GM12878 (cell line): ENCODE results near the gene LCE3E. TPM values are rescaled to one million over a fixed set of nuclear protein-coding genes. Genes with fewer than 3 reads are reported as not detected.

Experiments used
- ATAC-seq: fragments of 200-7000 bp; cut with Tn5 transposase; 3 replicates; pipeline ENCODE4 v1.9.1; 2020; ENCODE audit warnings: mild to moderate bottlenecking, moderate library complexity
- BruUV-seq: library from RNA; stranded (reverse); fragments of 400-500 nt; replicated peaks from 2 replicates; lab custom pipeline; 2021; lab: Mats Ljungman, UMichigan
- CTCF ChIA-PET: fragments of 300-600 bp; sonication (Branson Sonifier 250); formaldehyde crosslinking; extraction: SDS; loops from one replicate; lab custom pipeline; 2021; ENCODE audit warnings: inconsistent platforms; lab: Yijun Ruan, JAX
- POLR2A ChIA-PET: fragments of 350-600 bp; formaldehyde crosslinking; extraction: SDS; loops from one replicate; lab custom pipeline; 2021; ENCODE audit warnings: inconsistent platforms; lab: Charles Lee
- RAD21 ChIA-PET: fragments of 300-600 bp; sonication (Branson Sonifier 250); formaldehyde crosslinking; loops from one replicate; lab custom pipeline; 2023; ENCODE audit warnings: antibody characterized with exemption; ENCODE audit not compliant: unreplicated experiment; lab: Charles Lee
- SMC1A ChIA-PET: fragments of 300-600 bp; sonication (Branson Sonifier 250); formaldehyde crosslinking; loops from one replicate; lab custom pipeline; 2023; ENCODE audit not compliant: unreplicated experiment, uncharacterized antibody; lab: Charles Lee
- DNase-seq: peaks from one replicate; pipeline ENCODE4 v3.0.0-alpha.2; 2011; ENCODE audit warnings: low read depth, low spot score
- FAIRE-seq: peaks from 3 replicates; lab custom pipeline; 2011; peaks lifted over from hg19 to GRCh38; lab: Jason Lieb, UNC
- H2AFZ ChIP-seq: 2 replicates; pipeline ENCODE4 v1.6.0; 2011; ENCODE audit warnings: low read depth, low read length, control low read depth; ENCODE audit not compliant: control insufficient read depth
- H3K27ac ChIP-seq: 2 replicates; pipeline ENCODE4 v1.5.1; 2011; ENCODE audit warnings: control low read depth; ENCODE audit not compliant: control insufficient read depth, insufficient read depth
- H3K27me3 ChIP-seq, 2 experiments: replicated peaks in 1 of 2; 2 replicates each; pipeline versions ENCODE4 v1.6.0 to v1.6.1; 2011; ENCODE audit warnings: low read length in 1 of 2; ENCODE audit not compliant: control insufficient read depth in 2 of 2, insufficient read depth in 2 of 2
- H3K36me3 ChIP-seq, 2 experiments: 2 replicates each; pipeline ENCODE4 v1.5.1; 2011; ENCODE audit warnings: low read length in 1 of 2; ENCODE audit not compliant: control insufficient read depth in 2 of 2, insufficient read depth in 2 of 2
- H3K4me1 ChIP-seq: 2 replicates; pipeline ENCODE4 v1.6.1; 2011; ENCODE audit warnings: mild to moderate bottlenecking, low read length, moderate library complexity, mixed read lengths; ENCODE audit not compliant: control insufficient read depth, insufficient read depth
- H3K4me2 ChIP-seq: 2 replicates; pipeline ENCODE4 v1.6.0; 2011; ENCODE audit warnings: control low read depth; ENCODE audit not compliant: control insufficient read depth, insufficient read depth
- H3K4me3 ChIP-seq: fragments of 200-600 bp; sonication (generic); 2 replicates; pipeline ENCODE4 v1.5.1; 2016
- H3K79me2 ChIP-seq: 2 replicates; pipeline ENCODE4 v1.6.0; 2011; ENCODE audit warnings: low read length; ENCODE audit not compliant: control insufficient read depth, insufficient read depth
- H3K9ac ChIP-seq: 2 replicates; pipeline ENCODE4 v1.8.0; 2011; ENCODE audit warnings: low read length, control low read depth, mixed read lengths; ENCODE audit not compliant: control insufficient read depth, insufficient read depth
- H3K9me3 ChIP-seq: replicated peaks from 3 replicates; pipeline ENCODE4 v1.5.1; 2011; ENCODE audit warnings: mild to moderate bottlenecking, low read length; ENCODE audit not compliant: control insufficient read depth, insufficient read depth
- H4K20me1 ChIP-seq: 2 replicates; pipeline ENCODE4 v1.6.0; 2011; ENCODE audit not compliant: control insufficient read depth, insufficient read depth
- CTCF ChIP-seq, 3 experiments: IDR thresholded peaks in 2 of 3; conservative IDR thresholded peaks in 1 of 3; 2 replicates each; pipeline ENCODE4 v1.5.1; 2011; ENCODE audit warnings: low read depth in 3 of 3, low read length in 3 of 3, mild to moderate bottlenecking in 3 of 3, control low read depth in 2 of 3, moderate library complexity in 2 of 3, inconsistent platforms in 1 of 3, mixed read lengths in 1 of 3; ENCODE audit not compliant: control insufficient read depth in 2 of 3, insufficient read depth in 1 of 3; ENCODE audit errors: extremely low read depth in 1 of 3
- JUNB ChIP-seq: IDR thresholded peaks from 2 replicates; pipeline ENCODE4 v1.6.1; 2016; ENCODE audit warnings: antibody characterized with exemption, mild to moderate bottlenecking
- NBN ChIP-seq: fragments of 450-650 bp; IDR thresholded peaks from 2 replicates; pipeline ENCODE4 v1.6.1; 2016
- NFYA ChIP-seq: IDR thresholded peaks from 2 replicates; pipeline ENCODE4 v1.6.1; 2011; ENCODE audit warnings: low read depth, mild to moderate bottlenecking, low read length, improper control_type of control experiment, borderline replicate concordance
- SMC3 ChIP-seq: IDR thresholded peaks from 2 replicates; pipeline ENCODE4 v1.6.1; 2011; ENCODE audit warnings: low read length, improper control_type of control experiment, borderline replicate concordance
- TCF7 ChIP-seq: IDR thresholded peaks from 2 replicates; pipeline ENCODE4 v1.6.1; 2014; ENCODE audit warnings: antibody characterized with exemption, borderline replicate concordance
- USF1 ChIP-seq: IDR thresholded peaks from 2 replicates; pipeline ENCODE4 v1.6.1; 2011; ENCODE audit warnings: borderline replicate concordance, low read depth, mild to moderate bottlenecking, moderate library complexity, mixed read lengths, low read length; ENCODE audit not compliant: insufficient read depth; ENCODE audit errors: extremely low read length
- WGBS: methylation state at CpG from one replicate; pipeline ENCODE4 v1.1.6; 2016; ENCODE audit warnings: low lambda C conversion rate; ENCODE audit not compliant: insufficient replicate concordance, insufficient coverage; ENCODE audit errors: missing lambda C conversion rate; 5-methylcytosine and 5-hydroxymethylcytosine counted together
- in situ Hi-C: fragments of 300-500 bp; cut with MboI; formaldehyde crosslinking; loops from 9 replicates; pipeline ENCODE4 v1.14.3; 2018; ENCODE audit warnings: mixed read lengths
- intact Hi-C: fragments of 100-400 bp; cut with micrococcal nuclease; formaldehyde crosslinking; loops from one replicate; pipeline ENCODE4 v1.14.2; 2022; ENCODE audit not compliant: unreplicated experiment
- polyA plus RNA-seq, 11 experiments: library from polyadenylated mRNA; depleted of rRNA in 4 of 11; unstranded in 6 of 11; stranded (reverse) in 5 of 11; fragments of >200 nt; fragmentation: Nextera tagmentation in 4 of 11; fragmentation: Illumina TruSeq in 1 of 11; extraction: Ambion mirVana in 4 of 11; extraction: Trizol in 1 of 11; gene quantifications; 1 replicate in 1 of 11; 2 replicates in 10 of 11; pipeline versions ENCODE4 v1.2.1 to v1.2.3, GENCODE V29; 2011 to 2016; ENCODE audit warnings: inconsistent platforms in 2 of 11, missing spikeins in 2 of 11, low read depth in 1 of 11
- total RNA-seq, 4 experiments: library from RNA; depleted of rRNA in 3 of 4; stranded (reverse); fragments of >200 nt in 3 of 4; fragmentation: Illumina TruSeq in 1 of 4; extraction: Trizol in 1 of 4; gene quantifications; 2 replicates each; pipeline versions ENCODE4 v1.2.1 to v1.2.3, GENCODE V29; 2013 to 2021
- TF ChIP-seq, protein P1 (sequence below): fragments of 450-650 bp; IDR thresholded peaks from 2 replicates; pipeline ENCODE4 v1.6.1; 2018; ENCODE audit warnings: borderline replicate concordance, mild to moderate bottlenecking; ENCODE audit not compliant: partially characterized antibody
- TF ChIP-seq, protein P2 (sequence below): fragments of 450-650 bp; formaldehyde crosslinking; IDR thresholded peaks from 2 replicates; pipeline ENCODE4 v1.5.0; 2022; ENCODE audit warnings: mild to moderate bottlenecking, missing genetic modification characterization

The LCE3E gene
- total and polyA plus RNA-seq, 10 of the 15 experiments (the other 5 are each of a cell fraction or from before 2014, with no cell fraction given) = not detected

DNA sequence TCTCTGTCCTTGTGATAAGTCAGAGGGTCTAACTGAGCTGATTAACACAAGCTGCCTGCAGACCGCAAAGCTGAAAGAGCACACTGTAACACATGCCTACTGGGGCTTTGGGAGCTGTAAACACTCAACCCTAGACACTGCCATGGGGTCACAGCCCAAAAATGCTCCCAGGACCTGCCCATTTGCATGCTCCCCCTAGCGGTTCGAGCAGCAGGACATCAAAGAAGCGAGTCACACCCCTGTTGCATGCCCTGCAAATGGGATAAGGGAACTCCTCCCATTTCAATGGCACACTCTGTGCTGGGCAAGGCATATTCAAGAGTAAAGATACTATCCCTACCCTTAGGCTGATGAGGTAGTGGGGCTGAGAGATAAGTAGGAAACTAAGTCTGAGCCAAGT is 22.8 kb downstream of the LCE3E start:
- SMC1A ChIA-PET = no interaction called here

More for the DNA sequence above, 22.8 kb downstream of the LCE3E start:
- DNase-seq (no peak), ATAC-seq (peak; percentile 38), FAIRE-seq (no peak)
- intact Hi-C loops = no loop called here
- ChIA-PET CTCF (no interaction called here), POLR2A (no interaction called here), RAD21 (no interaction called here)
- no peak overlapping the region for H3K4me3 ChIP-seq
- no peak overlapping the region for H3K9ac ChIP-seq
- H4K20me1 ChIP-seq = no peaks in the 10 kb centered on the region
- no peaks in the 10 kb centered on the region for H3K79me2 ChIP-seq
- no peak overlapping the region for H3K27ac ChIP-seq
- BruUV-seq = no TSS peak
- in situ Hi-C loops = no loop called here
- no peaks in the 10 kb centered on the region for H3K4me1 ChIP-seq
- H3K4me2 ChIP-seq = no peak overlapping the region
- no peaks in the 10 kb centered on the region for H3K36me3 ChIP-seq
- no peak overlapping the region for H2AFZ ChIP-seq
- TF ChIP-seq NBN = no peak
- TF ChIP-seq, protein P1, sequence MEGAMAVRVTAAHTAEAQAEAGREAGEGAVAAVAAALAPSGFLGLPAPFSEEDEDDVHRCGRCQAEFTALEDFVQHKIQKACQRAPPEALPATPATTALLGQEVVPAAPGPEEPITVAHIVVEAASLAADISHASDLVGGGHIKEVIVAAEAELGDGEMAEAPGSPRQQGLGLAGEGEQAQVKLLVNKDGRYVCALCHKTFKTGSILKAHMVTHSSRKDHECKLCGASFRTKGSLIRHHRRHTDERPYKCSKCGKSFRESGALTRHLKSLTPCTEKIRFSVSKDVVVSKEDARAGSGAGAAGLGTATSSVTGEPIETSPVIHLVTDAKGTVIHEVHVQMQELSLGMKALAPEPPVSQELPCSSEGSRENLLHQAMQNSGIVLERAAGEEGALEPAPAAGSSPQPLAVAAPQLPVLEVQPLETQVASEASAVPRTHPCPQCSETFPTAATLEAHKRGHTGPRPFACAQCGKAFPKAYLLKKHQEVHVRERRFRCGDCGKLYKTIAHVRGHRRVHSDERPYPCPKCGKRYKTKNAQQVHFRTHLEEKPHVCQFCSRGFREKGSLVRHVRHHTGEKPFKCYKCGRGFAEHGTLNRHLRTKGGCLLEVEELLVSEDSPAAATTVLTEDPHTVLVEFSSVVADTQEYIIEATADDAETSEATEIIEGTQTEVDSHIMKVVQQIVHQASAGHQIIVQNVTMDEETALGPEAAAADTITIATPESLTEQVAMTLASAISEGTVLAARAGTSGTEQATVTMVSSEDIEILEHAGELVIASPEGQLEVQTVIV = no peak
- no peak for TF ChIP-seq NFYA
- no peak for TF ChIP-seq SMC3
- TF ChIP-seq CTCF (IDR thresholded peaks at IDR 0.05 in 2 of 3, conservative IDR thresholded peaks at IDR 0.05 in 1 of 3; ENCODE audit: control insufficient read depth in 2 of 3, extremely low read depth in 1 of 3, insufficient read depth in 1 of 3, low read depth in 3 of 3, low read length in 3 of 3) = peak; percentile 16 to 41 (median 36); a peak in 5 of 6 replicates
- no peak for TF ChIP-seq JUNB
- TF ChIP-seq, protein P2, sequence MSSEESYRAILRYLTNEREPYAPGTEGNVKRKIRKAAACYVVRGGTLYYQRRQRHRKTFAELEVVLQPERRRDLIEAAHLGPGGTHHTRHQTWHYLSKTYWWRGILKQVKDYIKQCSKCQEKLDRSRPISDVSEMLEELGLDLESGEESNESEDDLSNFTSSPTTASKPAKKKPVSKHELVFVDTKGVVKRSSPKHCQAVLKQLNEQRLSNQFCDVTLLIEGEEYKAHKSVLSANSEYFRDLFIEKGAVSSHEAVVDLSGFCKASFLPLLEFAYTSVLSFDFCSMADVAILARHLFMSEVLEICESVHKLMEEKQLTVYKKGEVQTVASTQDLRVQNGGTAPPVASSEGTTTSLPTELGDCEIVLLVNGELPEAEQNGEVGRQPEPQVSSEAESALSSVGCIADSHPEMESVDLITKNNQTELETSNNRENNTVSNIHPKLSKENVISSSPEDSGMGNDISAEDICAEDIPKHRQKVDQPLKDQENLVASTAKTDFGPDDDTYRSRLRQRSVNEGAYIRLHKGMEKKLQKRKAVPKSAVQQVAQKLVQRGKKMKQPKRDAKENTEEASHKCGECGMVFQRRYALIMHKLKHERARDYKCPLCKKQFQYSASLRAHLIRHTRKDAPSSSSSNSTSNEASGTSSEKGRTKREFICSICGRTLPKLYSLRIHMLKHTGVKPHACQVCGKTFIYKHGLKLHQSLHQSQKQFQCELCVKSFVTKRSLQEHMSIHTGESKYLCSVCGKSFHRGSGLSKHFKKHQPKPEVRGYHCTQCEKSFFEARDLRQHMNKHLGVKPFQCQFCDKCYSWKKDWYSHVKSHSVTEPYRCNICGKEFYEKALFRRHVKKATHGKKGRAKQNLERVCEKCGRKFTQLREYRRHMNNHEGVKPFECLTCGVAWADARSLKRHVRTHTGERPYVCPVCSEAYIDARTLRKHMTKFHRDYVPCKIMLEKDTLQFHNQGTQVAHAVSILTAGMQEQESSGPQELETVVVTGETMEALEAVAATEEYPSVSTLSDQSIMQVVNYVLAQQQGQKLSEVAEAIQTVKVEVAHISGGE (CRISPR knock-in tag) = no peak
- no peak for TF ChIP-seq USF1
- TF ChIP-seq TCF7 = no peak
- TF ChIP-seq, all 136 proteins: peak for 1
- no peaks in the 10 kb centered on the region for H3K27me3 ChIP-seq
- WGBS = 0% methylated on average over 4 of the region's 4 CpGs
- H3K9me3 ChIP-seq = no peaks in the 10 kb centered on the region
